H7 (cell line): Measurements from ENCODE around the gene KAT8. TPM values are rescaled to one million over a fixed set of nuclear protein-coding genes. Genes with fewer than 3 reads are reported as not detected.
A peak's percentile ranks its signal among the peaks of the same experiment; 100 is the strongest.
"Not testable (repeated sequence)": the region's sequence is repeated elsewhere in the genome, so short reads cannot be mapped to it uniquely, and the experiment has no call there.

Experiments used
- DNase-seq: peaks from one replicate; pipeline ENCODE4 v3.0.0; 2012
- H3K27me3 ChIP-seq: 2 replicates; pipeline ENCODE4 v1.6.0; 2011; ENCODE audit warnings: mild to moderate bottlenecking, low read length; ENCODE audit not compliant: control insufficient read depth, insufficient read depth
- H3K36me3 ChIP-seq: replicated peaks from 2 replicates; pipeline ENCODE4 v1.5.1; 2011; ENCODE audit warnings: low read length; ENCODE audit not compliant: control insufficient read depth, insufficient read depth
- H3K4me3 ChIP-seq: 2 replicates; pipeline ENCODE4 v1.5.1; 2011; ENCODE audit warnings: low read depth, mild to moderate bottlenecking, control low read depth, low read length, moderate library complexity; ENCODE audit not compliant: insufficient read depth
- total RNA-seq: library from RNA; depleted of rRNA; stranded (reverse); fragments of >200 nt; shearing (Covaris generic); gene quantifications from 2 replicates; pipeline ENCODE4 v1.2.3, GENCODE V29; 2014

Gene KAT8
- total RNA-seq, 1 experiment from 2014 or later: 61.7 TPM

- peaks cover 13% of the 10 kb centered on the region for H3K27me3 ChIP-seq
- peak; percentile 82 for DNase-seq
- H3K36me3 ChIP-seq: no peaks in the 10 kb centered on the region
- H3K4me3 ChIP-seq: no peak overlapping the region
Observed at GRCh38 chr16:31138621-31139578, 21.4 kb downstream of the KAT8 start.

- H3K27me3 ChIP-seq: peaks cover 17% of the 10 kb centered on the region
- not testable (repeated sequence) for H3K4me3 ChIP-seq, H3K36me3 ChIP-seq, DNase-seq
Observed at GRCh38 chr16:31141071-31141469, 23.6 kb downstream of the KAT8 start.

- Histone ChIP-seq H3K4me3 (peak overlapping the region; percentile 16; the same call in 1 of the 2 replicates), H3K27me3 (peaks cover 20% of the 10 kb centered on the region)
- DNase-seq: peak; percentile 68
Observed at GRCh38 chr16:31141489-31142108, 24.1 kb downstream of the KAT8 start.

GRCh38 chr16:31142109-31143010, 24.9 kb downstream of the KAT8 start:
- no peaks in the 10 kb centered on the region for H3K36me3 ChIP-seq
- peak overlapping the region; percentile 35 for H3K4me3 ChIP-seq
- H3K27me3 ChIP-seq: peaks cover 24% of the 10 kb centered on the region
- peak; percentile 100 for DNase-seq

More at GRCh38 chr16:31141489-31142108, 24.1 kb downstream of the KAT8 start:
- H3K36me3 ChIP-seq: no peaks in the 10 kb centered on the region

- Histone ChIP-seq H3K36me3 (no peaks in the 10 kb centered on the region), H3K4me3 (peak overlapping the region; percentile 35), H3K27me3 (peaks cover 30% of the 10 kb centered on the region)
- no peak for DNase-seq
Observed at GRCh38 chr16:31143011-31143693, 25.7 kb downstream of the KAT8 start.

- no peak overlapping the region for H3K4me3 ChIP-seq
- DNase-seq: peak; percentile 64
- H3K27me3 ChIP-seq: peaks cover 35% of the 10 kb centered on the region
- H3K36me3 ChIP-seq: no peaks in the 10 kb centered on the region
Observed at GRCh38 chr16:31143694-31144148, 26.3 kb downstream of the KAT8 start.

GRCh38 chr16:31144418-31144817, 27.0 kb downstream of the KAT8 start:
- DNase-seq, H3K36me3 ChIP-seq, H3K4me3 ChIP-seq: not testable (repeated sequence)
- H3K27me3 ChIP-seq: peaks cover 36% of the 10 kb centered on the region

GRCh38 chr16:31145398-31145990, 28.0 kb downstream of the KAT8 start:
- Histone ChIP-seq H3K27me3 (peaks cover 36% of the 10 kb centered on the region), H3K36me3 (no peaks in the 10 kb centered on the region), H3K4me3 (no peak overlapping the region)
- DNase-seq: no peak

GRCh38 chr16:31147574-31147973, 30.1 kb downstream of the KAT8 start:
- Histone ChIP-seq H3K36me3 (no peaks in the 10 kb centered on the region), H3K4me3 (no peak overlapping the region), H3K27me3 (peaks cover 36% of the 10 kb centered on the region)
- DNase-seq: no peak

GRCh38 chr16:31148281-31148728, 30.8 kb downstream of the KAT8 start:
- Histone ChIP-seq H3K27me3 (peaks cover 29% of the 10 kb centered on the region), H3K36me3 (no peaks in the 10 kb centered on the region), H3K4me3 (peak overlapping the region; percentile 53)
- DNase-seq: peak; percentile 94

- H3K36me3 ChIP-seq: no peaks in the 10 kb centered on the region
- H3K27me3 ChIP-seq: peaks cover 23% of the 10 kb centered on the region
- peak; percentile 68 for DNase-seq
- H3K4me3 ChIP-seq: peak overlapping the region; percentile 53
Observed at GRCh38 chr16:31148896-31149295, 31.4 kb downstream of the KAT8 start.

GRCh38 chr16:31149332-31149731, 31.9 kb downstream of the KAT8 start:
- Histone ChIP-seq H3K36me3 (no peaks in the 10 kb centered on the region), H3K4me3 (no peak overlapping the region), H3K27me3 (peaks cover 22% of the 10 kb centered on the region)
- peak; percentile 46 for DNase-seq
